A549 (cell line): Measurements from ENCODE around the gene PRR22. TPM values are rescaled to one million over a fixed set of nuclear protein-coding genes. Genes with fewer than 3 reads are reported as not detected.

Experiments used
- ATAC-seq, 2 experiments: fragments of 200-7000 bp in 1 of 2; fragments of >200 bp in 1 of 2; cut with Nextera tagmentation in 1 of 2; cut with Tn5 transposase in 1 of 2; 3 replicates each; pipeline versions ENCODE4 v1.8.0 to v1.9.1; 2018 to 2020; ENCODE audit warnings: mild to moderate bottlenecking in 1 of 2, moderate library complexity in 1 of 2
- CTCF ChIA-PET: fragments of 300-600 bp; sonication (Branson Sonifier 250); formaldehyde crosslinking; extraction: SDS; loops from one replicate; lab custom pipeline; 2021; ENCODE audit warnings: antibody characterized with exemption, inconsistent platforms; lab: Yijun Ruan, JAX
- POLR2A ChIA-PET: fragments of 350-600 bp; formaldehyde crosslinking; extraction: SDS; loops from one replicate; lab custom pipeline; 2021; ENCODE audit warnings: antibody characterized with exemption, inconsistent platforms; lab: Yijun Ruan, JAX
- DNase-seq, 2 experiments: peaks; one replicate each; pipeline versions ENCODE4 v3.0.0 to v3.0.0-alpha.2; 2011 to 2016; ENCODE audit warnings: low read depth in 1 of 2, low spot score in 1 of 2
- FAIRE-seq: peaks from 2 replicates; lab custom pipeline; 2011; peaks lifted over from hg19 to GRCh38; lab: Jason Lieb, UNC
- H3K27ac ChIP-seq, 2 experiments: fragments of >200 bp; sonication (Bioruptor Twin); formaldehyde crosslinking; 3 replicates each; pipeline ENCODE4 v1.5.1; 2016 to 2017
- H3K4me1 ChIP-seq: fragments of >200 bp; sonication (Bioruptor Twin); formaldehyde crosslinking; 3 replicates; pipeline ENCODE4 v1.6.1; 2016
- H3K4me2 ChIP-seq: fragments of >200 bp; sonication (Bioruptor Twin); formaldehyde crosslinking; 3 replicates; pipeline ENCODE4 v1.6.1; 2016
- H3K4me3 ChIP-seq: fragments of >200 bp; sonication (Bioruptor Twin); formaldehyde crosslinking; 3 replicates; pipeline ENCODE4 v1.5.1; 2016
- H3K9me3 ChIP-seq: fragments of >200 bp; sonication (Bioruptor Twin); formaldehyde crosslinking; 3 replicates; pipeline ENCODE4 v1.6.1; 2016
- BHLHE40 ChIP-seq: IDR thresholded peaks from 2 replicates; pipeline ENCODE4 v1.6.1; 2012; ENCODE audit warnings: low read depth, low read length, inconsistent platforms
- CBX8 ChIP-seq: fragments of 200-600 bp; sonication (generic); IDR thresholded peaks from 2 replicates; pipeline ENCODE4 v1.6.1; 2016
- CHD4 ChIP-seq: fragments of 200-600 bp; sonication (generic); IDR thresholded peaks from 2 replicates; pipeline ENCODE4 v1.6.1; 2016; ENCODE audit warnings: antibody characterized with exemption, mild to moderate bottlenecking, borderline replicate concordance
- EHF ChIP-seq: fragments of 250-450 bp; sonication (Bioruptor Pico); IDR thresholded peaks from 2 replicates; pipeline ENCODE4 v1.5.0; 2020; ENCODE audit warnings: mild to moderate bottlenecking
- ESRRA ChIP-seq: fragments of 150-350 bp; IDR thresholded peaks from 2 replicates; pipeline ENCODE4 v1.6.1; 2014; ENCODE audit warnings: mild to moderate bottlenecking, low read length, borderline replicate concordance
- HDAC2 ChIP-seq: fragments of 200-600 bp; sonication (generic); IDR thresholded peaks from 2 replicates; pipeline ENCODE4 v1.6.1; 2016
- HOXB13 ChIP-seq: fragments of 250-450 bp; sonication (Bioruptor Pico); IDR thresholded peaks from 2 replicates; pipeline ENCODE4 v1.5.0; 2020; ENCODE audit warnings: low read depth, mild to moderate bottlenecking, moderate library complexity
- HOXB5 ChIP-seq: fragments of 250-450 bp; sonication (Bioruptor Pico); IDR thresholded peaks from 2 replicates; pipeline ENCODE4 v1.5.0; 2020; ENCODE audit warnings: mild to moderate bottlenecking, moderate library complexity
- JUN ChIP-seq, 2 experiments: fragments of >200 bp; sonication (Bioruptor Twin); formaldehyde crosslinking; IDR thresholded peaks; 2 replicates in 1 of 2; 3 replicates in 1 of 2; pipeline ENCODE4 v1.6.1; 2016 to 2017
- MYC ChIP-seq: IDR thresholded peaks from 2 replicates; pipeline ENCODE4 v1.6.1; 2012; ENCODE audit warnings: mild to moderate bottlenecking, inconsistent platforms, low read length, improper control_type of control experiment, borderline replicate concordance
- PHF8 ChIP-seq: fragments of 200-600 bp; sonication (generic); IDR thresholded peaks from 2 replicates; pipeline ENCODE4 v1.6.1; 2016; ENCODE audit warnings: low read depth, mild to moderate bottlenecking, antibody characterized with exemption, moderate library complexity, borderline replicate concordance
- RAD21 ChIP-seq, 2 experiments: fragments of >200 bp in 1 of 2; sonication (Bioruptor Twin) in 1 of 2; formaldehyde crosslinking in 1 of 2; IDR thresholded peaks in 1 of 2; conservative IDR thresholded peaks in 1 of 2; 2 replicates in 1 of 2; 3 replicates in 1 of 2; pipeline ENCODE4 v1.6.1; 2012 to 2018; ENCODE audit warnings: inconsistent platforms in 1 of 2
- RFX5 ChIP-seq: fragments of 450-650 bp; IDR thresholded peaks from 2 replicates; pipeline ENCODE4 v1.7.1; 2014; ENCODE audit warnings: antibody characterized with exemption, mild to moderate bottlenecking, moderate library complexity
- SMC3 ChIP-seq: fragments of >200 bp; sonication (Bioruptor Twin); formaldehyde crosslinking; IDR thresholded peaks from 3 replicates; pipeline ENCODE4 v1.6.1; 2018; ENCODE audit warnings: inconsistent platforms
- TP53 ChIP-seq: fragments of 250-450 bp; sonication (Bioruptor Pico); IDR thresholded peaks from 2 replicates; pipeline ENCODE4 v1.5.0; 2021; ENCODE audit warnings: mild to moderate bottlenecking, moderate library complexity
- ZFP36 ChIP-seq: fragments of 450-650 bp; IDR thresholded peaks from 2 replicates; pipeline ENCODE4 v1.6.1; 2014; ENCODE audit warnings: borderline replicate concordance; ENCODE audit not compliant: partially characterized antibody
- WGBS: methylation state at CpG from one replicate; pipeline ENCODE4 v1.1.6; 2017; ENCODE audit errors: missing lambda C conversion rate; 5-methylcytosine and 5-hydroxymethylcytosine counted together
- polyA plus RNA-seq, 4 experiments: library from polyadenylated mRNA; depleted of rRNA in 3 of 4; stranded (reverse); fragments of >200 nt; fragmentation: RNase III in 1 of 4; extraction: RNeasy Plus Mini Kit Qiagen cat#74134 plus additional on column Dnase treatment in 1 of 4; gene quantifications; 2 replicates in 3 of 4; 3 replicates in 1 of 4; pipeline ENCODE4 v1.2.3, GENCODE V29; 2011 to 2017
- TF ChIP-seq, protein P1 (sequence below): IDR thresholded peaks from 2 replicates; pipeline ENCODE4 v1.6.1; 2012; ENCODE audit warnings: low read depth, borderline replicate concordance
- TF ChIP-seq, protein P2 (sequence below): fragments of 150-350 bp; IDR thresholded peaks from 2 replicates; pipeline ENCODE4 v1.6.1; 2014; ENCODE audit warnings: low read depth, mild to moderate bottlenecking, low read length
- TF ChIP-seq, protein P3 (sequence below): fragments of >200 bp; sonication (Bioruptor Twin); formaldehyde crosslinking; IDR thresholded peaks from 3 replicates; pipeline ENCODE4 v1.5.1; 2016
- TF ChIP-seq, protein P4 (sequence below): fragments of 250-450 bp; sonication (Bioruptor Pico); IDR thresholded peaks from 2 replicates; pipeline ENCODE4 v1.5.0; 2021; ENCODE audit warnings: mild to moderate bottlenecking, moderate library complexity, borderline replicate concordance
- TF ChIP-seq, protein P5 (sequence below): IDR thresholded peaks from 2 replicates; pipeline ENCODE4 v1.6.1; 2012

Gene PRR22
- polyA plus RNA-seq, 2 of the 4 experiments (the other 2 are of a cell fraction): 0.65 to 2.2 TPM

DNA sequence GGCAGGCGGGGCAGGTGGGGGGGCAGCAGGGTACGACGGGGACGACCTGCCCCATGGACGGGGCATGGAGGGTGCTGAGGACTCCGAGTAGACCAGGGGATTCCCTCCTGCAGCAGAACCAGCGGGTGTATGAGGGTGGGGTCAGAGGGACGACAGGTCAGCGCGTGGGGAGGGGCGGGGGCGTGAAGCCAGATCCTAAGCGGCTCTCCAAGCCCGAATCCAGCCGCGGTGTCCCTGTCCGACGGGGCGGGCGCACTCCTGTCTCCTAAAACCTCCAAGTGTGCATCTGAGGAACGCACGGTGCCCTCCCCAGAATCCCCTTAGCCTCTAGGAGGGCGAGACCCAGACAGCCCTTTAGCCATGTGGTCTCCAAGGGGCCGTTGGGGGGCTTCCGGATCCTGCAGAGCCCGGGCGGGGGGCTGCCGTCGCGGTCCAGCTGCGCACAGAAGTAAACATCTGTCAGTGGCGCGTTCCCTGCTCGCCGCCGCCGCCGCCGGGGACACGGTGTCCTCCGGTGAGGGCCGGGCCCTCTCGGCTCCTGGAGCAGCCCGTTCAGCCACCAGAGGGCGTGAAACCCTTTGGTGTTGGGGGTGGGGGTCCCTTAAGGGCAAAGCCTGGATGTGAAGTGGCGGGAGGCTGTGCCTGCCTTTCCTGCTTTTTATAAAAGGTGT lies 21.1 kb upstream of the PRR22 start (continued):
- TF ChIP-seq TP53 (no peak), HOXB13 (CRISPR knock-in tag) (no peak), ESRRA (no peak), MYC (no peak), ZFP36 (no peak), HOXB5 (CRISPR knock-in tag) (no peak), RAD21 (conservative IDR thresholded peaks at IDR 0.05 in 1 of 2, IDR thresholded peaks at IDR 0.05 in 1 of 2) (peak; percentile 40 to 56), RFX5 (no peak)
- TF ChIP-seq, protein P1, sequence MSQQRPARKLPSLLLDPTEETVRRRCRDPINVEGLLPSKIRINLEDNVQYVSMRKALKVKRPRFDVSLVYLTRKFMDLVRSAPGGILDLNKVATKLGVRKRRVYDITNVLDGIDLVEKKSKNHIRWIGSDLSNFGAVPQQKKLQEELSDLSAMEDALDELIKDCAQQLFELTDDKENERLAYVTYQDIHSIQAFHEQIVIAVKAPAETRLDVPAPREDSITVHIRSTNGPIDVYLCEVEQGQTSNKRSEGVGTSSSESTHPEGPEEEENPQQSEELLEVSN: no peak
- TF ChIP-seq, all 56 proteins: peak for 3

DNA sequence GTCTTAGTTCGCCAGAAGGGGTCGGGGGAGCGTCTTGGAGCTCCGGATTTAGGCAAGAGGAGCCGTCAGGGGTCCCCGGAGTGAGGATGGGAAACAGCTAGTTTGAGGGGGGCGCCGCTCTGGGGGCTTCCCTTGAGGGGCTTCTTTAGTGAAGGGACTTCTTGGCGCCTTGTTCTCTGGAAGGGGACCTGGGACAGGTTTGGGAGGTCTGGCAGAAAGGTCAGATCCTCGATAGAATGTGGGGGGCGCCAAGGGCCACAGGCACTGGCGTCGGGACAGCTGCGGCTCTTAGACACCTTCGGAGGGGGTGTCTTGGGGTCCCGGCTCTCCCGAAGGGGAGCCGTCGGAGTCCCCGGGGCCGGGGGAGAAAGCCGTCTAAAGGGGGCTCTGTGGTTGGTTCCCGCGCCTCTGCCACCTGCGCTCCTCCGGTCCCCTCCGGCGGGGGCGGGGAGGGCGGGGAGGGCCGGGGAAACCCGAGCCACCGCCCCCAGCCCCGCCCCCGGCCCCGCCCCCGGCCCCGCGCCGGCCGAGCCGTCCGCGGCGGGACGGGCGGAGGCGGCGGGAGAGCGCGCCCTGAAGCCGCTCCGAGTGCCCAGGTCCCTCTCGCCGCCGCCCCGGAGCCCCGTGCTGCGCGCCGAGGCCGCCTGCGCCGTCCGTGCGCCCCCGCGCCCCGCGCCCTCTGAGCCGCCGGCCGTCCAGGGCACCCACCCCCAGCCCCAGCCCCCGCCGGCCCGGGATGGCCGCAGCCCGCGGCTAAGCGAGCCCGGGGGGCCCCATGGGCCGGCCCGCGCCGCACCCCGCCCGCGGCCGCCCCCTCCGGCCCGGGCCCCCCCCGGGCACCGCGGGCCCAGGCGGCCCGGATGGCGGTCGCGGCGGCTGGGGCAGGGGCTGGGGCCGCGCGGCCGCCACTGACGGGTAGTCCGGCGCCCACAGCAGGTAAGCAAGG lies 20.2 kb upstream of the PRR22 start, which contains the start of gene NRTN:
Gene NRTN (plus strand): TSS at position 552 of the 946 bp plus-strand sequence. CDS start 19,099 bp downstream, outside the sequence.
- peak within 1 kb of the TSS; percentile 87 for H3K4me2 ChIP-seq
- 3% methylated on average over 11 of the region's 107 CpGs for WGBS
- CTCF ChIA-PET: interaction anchor here (0.6 to 3.0 kb wide), 59 partner anchors 9 to 755 kb away, joined by 3 to 74 read pairs (median 4); partner anchors contain the start of genes CAPS, DUS3L, NDUFA11 and PRR22
- TF ChIP-seq, protein P2, sequence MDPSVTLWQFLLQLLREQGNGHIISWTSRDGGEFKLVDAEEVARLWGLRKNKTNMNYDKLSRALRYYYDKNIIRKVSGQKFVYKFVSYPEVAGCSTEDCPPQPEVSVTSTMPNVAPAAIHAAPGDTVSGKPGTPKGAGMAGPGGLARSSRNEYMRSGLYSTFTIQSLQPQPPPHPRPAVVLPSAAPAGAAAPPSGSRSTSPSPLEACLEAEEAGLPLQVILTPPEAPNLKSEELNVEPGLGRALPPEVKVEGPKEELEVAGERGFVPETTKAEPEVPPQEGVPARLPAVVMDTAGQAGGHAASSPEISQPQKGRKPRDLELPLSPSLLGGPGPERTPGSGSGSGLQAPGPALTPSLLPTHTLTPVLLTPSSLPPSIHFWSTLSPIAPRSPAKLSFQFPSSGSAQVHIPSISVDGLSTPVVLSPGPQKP: no peak
- TF ChIP-seq BHLHE40 (no peak), CHD4 (peak; percentile 36; the same call in 1 of the 2 replicates)
- no peak for FAIRE-seq
- peak; percentile 51 to 56 for ATAC-seq
- DNase-seq: peak in 1 of 2 experiments; percentile 44
- peak within 1 kb of the TSS; percentile 43 for H3K4me3 ChIP-seq
- peak within 1 kb of the TSS; percentile 51 to 84 for H3K27ac ChIP-seq
- H3K9me3 ChIP-seq: no peaks in the 10 kb centered on the region
- POLR2A ChIA-PET: interaction anchor here (1.1 to 1.6 kb wide), 4 partner anchors 24 to 99 kb away, joined by 4 to 22 read pairs (median 6); partner anchors contain the start of genes CATSPERD, LONP1 and NDUFA11
- H3K4me1 ChIP-seq: peaks cover 17% of the 10 kb centered on the region; the same call in 2 of the 3 replicates

DNA sequence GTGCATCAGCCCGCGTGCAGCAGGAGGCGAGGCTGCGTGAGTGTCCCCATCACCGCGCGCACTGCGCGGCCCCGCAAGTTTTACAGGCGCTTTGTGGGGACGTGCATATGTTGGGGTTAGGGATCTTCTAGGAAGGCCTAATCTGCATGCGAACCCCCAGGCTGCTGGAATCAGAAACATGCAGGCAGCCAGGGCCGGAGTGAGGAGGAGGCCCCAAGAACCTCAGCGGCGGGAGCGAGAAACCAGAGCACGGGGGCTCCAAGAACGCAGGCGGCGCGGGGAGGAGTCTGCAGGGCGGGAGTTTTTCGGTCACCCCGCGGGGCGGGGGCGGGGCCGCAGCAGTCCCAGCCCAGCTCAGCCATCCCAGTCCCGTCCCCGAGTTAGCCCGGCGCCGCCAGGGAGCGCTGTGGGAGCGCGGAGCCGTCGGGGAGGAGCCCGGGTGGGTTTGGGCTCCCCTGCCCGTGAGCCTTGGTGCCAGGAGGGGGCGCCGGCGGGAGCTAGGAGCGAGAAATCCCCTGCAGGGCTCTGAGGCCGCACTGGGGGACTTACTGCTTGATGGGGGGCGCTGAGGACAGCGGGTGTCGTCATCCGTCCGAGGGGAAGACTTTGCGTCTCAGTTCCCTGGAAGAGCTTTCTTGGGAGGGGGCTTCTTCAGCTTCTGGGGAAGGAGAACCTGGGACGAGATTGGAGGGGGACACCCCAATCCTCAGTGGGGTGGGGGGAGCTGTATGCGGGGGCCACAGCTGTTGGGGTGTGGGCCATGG lies 19.4 kb upstream of the PRR22 start:
- FAIRE-seq (no peak), ATAC-seq (peak; percentile 85 to 96), DNase-seq (peak; percentile 83 to 87)
- ChIA-PET CTCF (interaction anchor here (0.6 to 3.0 kb wide), 60 partner anchors 9 to 754 kb away, joined by 3 to 74 read pairs (median 4); partner anchors contain the start of genes CAPS, DUS3L, NDUFA11 and PRR22), POLR2A (interaction anchor here (1.1 to 1.6 kb wide), 4 partner anchors 24 to 100 kb away, joined by 4 to 22 read pairs (median 6); partner anchors contain the start of genes CATSPERD, LONP1 and NDUFA11)
- Histone ChIP-seq H3K4me2 (peak overlapping the region; percentile 87), H3K4me3 (peak overlapping the region; percentile 43; the same call in 2 of the 3 replicates), H3K4me1 (peaks cover 17% of the 10 kb centered on the region; the same call in 2 of the 3 replicates), H3K27ac (peak overlapping the region; percentile 51 to 84; a peak in 5 of 6 replicates), H3K9me3 (no peaks in the 10 kb centered on the region)
- WGBS: 6% methylated on average over 14 of the region's 54 CpGs
- TF ChIP-seq, protein P3, sequence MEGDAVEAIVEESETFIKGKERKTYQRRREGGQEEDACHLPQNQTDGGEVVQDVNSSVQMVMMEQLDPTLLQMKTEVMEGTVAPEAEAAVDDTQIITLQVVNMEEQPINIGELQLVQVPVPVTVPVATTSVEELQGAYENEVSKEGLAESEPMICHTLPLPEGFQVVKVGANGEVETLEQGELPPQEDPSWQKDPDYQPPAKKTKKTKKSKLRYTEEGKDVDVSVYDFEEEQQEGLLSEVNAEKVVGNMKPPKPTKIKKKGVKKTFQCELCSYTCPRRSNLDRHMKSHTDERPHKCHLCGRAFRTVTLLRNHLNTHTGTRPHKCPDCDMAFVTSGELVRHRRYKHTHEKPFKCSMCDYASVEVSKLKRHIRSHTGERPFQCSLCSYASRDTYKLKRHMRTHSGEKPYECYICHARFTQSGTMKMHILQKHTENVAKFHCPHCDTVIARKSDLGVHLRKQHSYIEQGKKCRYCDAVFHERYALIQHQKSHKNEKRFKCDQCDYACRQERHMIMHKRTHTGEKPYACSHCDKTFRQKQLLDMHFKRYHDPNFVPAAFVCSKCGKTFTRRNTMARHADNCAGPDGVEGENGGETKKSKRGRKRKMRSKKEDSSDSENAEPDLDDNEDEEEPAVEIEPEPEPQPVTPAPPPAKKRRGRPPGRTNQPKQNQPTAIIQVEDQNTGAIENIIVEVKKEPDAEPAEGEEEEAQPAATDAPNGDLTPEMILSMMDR: peak; percentile 91
- TF ChIP-seq HDAC2 (no peak), CBX8 (no peak), HOXB13 (CRISPR knock-in tag) (0 out of 2 replicates have a peak, but pooled peaks have one; percentile 53), JUN (IDR thresholded peaks at IDR 0.05) (peak in 1 of 2 experiments; percentile 17; a peak in 1 of 5 replicates), EHF (CRISPR knock-in tag) (no peak), PHF8 (no peak), SMC3 (peak; percentile 89)
- TF ChIP-seq, protein P2: no peak
- TF ChIP-seq, protein P4, sequence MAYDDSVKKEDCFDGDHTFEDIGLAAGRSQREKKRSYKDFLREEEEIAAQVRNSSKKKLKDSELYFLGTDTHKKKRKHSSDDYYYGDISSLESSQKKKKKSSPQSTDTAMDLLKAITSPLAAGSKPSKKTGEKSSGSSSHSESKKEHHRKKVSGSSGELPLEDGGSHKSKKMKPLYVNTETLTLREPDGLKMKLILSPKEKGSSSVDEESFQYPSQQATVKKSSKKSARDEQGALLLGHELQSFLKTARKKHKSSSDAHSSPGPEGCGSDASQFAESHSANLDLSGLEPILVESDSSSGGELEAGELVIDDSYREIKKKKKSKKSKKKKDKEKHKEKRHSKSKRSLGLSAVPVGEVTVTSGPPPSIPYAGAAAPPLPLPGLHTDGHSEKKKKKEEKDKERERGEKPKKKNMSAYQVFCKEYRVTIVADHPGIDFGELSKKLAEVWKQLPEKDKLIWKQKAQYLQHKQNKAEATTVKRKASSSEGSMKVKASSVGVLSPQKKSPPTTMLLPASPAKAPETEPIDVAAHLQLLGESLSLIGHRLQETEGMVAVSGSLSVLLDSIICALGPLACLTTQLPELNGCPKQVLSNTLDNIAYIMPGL (CRISPR knock-in tag): no peak
- TF ChIP-seq, protein P5, sequence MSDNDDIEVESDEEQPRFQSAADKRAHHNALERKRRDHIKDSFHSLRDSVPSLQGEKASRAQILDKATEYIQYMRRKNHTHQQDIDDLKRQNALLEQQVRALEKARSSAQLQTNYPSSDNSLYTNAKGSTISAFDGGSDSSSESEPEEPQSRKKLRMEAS: peak; percentile 87
